ENCODE results near the gene TMEM121B. TPM values are rescaled to one million over a fixed set of nuclear protein-coding genes. Genes with fewer than 3 reads are reported as not detected.

The TMEM121B gene
- total and polyA plus RNA-seq, 2 of the 13 experiments (the other 11 are each of a cell fraction or from before 2014, with no cell fraction given) = not detected

DNA sequence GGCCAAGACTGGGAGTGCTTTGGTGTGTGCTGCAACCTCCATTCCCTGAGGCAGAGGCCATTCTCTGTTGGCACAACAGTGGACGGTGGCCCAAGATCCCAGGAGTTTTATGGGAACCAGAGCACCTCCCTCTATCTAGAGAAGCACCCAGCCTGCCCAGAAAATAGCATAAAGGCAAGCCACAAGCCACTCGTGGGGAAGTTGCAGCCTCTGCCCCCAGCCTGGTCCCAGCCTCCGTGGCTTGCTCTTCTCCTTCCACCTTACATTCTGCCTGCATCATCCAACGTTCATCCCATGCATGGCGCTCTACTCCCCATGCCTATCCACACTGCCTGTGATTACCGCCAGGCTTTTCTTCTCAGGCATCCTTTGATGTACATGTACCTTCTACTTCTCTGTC lies 20.5 kb downstream of the TMEM121B start:
- Histone ChIP-seq H3K4me3 (replicated peaks in 1 of 3; ENCODE audit: insufficient read depth in 1 of 3, low read depth in 2 of 3, low read length in 3 of 3) (no peak overlapping the region), H3K9me3 (ENCODE audit: low read length) (no peaks in the 10 kb centered on the region), H2AFZ (ENCODE audit: low read length) (no peak overlapping the region), H3K4me1 (ENCODE audit: insufficient read depth, low read length) (no peaks in the 10 kb centered on the region), H3K36me3 (replicated peaks in 1 of 2; ENCODE audit: control insufficient read depth in 1 of 2, insufficient read depth in 2 of 2, low read length in 2 of 2) (peaks cover 6 to 30% of the 10 kb centered on the region in 2 experiments; a peak in 3 of 5 replicates), H3K27ac (ENCODE audit: extremely low read length, insufficient read depth, low read length) (no peak overlapping the region), H3K4me2 (ENCODE audit: low read depth, low read length) (no peak overlapping the region), H3K79me2 (ENCODE audit: insufficient read depth, low read length) (no peaks in the 10 kb centered on the region), H3K27me3 (ENCODE audit: control insufficient read depth in 1 of 2, insufficient read depth in 2 of 2, low read length in 2 of 2) (no peaks in the 10 kb centered on the region), H3K9ac (ENCODE audit: insufficient read depth, low read depth, low read length) (no peak overlapping the region), H4K20me1 (ENCODE audit: insufficient read depth, low read length) (no peaks in the 10 kb centered on the region)
- DNase-seq (ENCODE audit: low spot score) (no peak), ATAC-seq (no peak), FAIRE-seq (no peak)
- ChIA-PET CTCF (ENCODE audit: low intra/inter-chr PET ratio, low total read pairs) (no interaction called here), POLR2A (no interaction called here)
- WGBS (ENCODE audit: low lambda C conversion rate) = 94% methylated on average over 3 of the region's 6 CpGs
- intact Hi-C loops (cut with micrococcal nuclease; ENCODE audit: unreplicated experiment) (no loop called here), in situ Hi-C loops (cut with HindIII; ENCODE audit: extremely low pct_ligation_motif_present, low pct_unique_long_range_greater_than_20kb) (no loop called here)
- BruUV-seq (replicated peaks) = no TSS peak
- no peak for TF ChIP-seq ZNF552 (CRISPR knock-in tag; IDR thresholded peaks at IDR 0.05; ENCODE audit: borderline replicate concordance)
- TF ChIP-seq ZNF577 (CRISPR knock-in tag; IDR thresholded peaks at IDR 0.05; ENCODE audit: borderline replicate concordance, low read depth) = no peak
- no peak for TF ChIP-seq FOXP1 (IDR thresholded peaks at IDR 0.05)
- TF ChIP-seq FOXP1 (CRISPR knock-in tag; IDR thresholded peaks at IDR 0.05) = no peak
- no peak for TF ChIP-seq NCOA1 (CRISPR knock-in tag; IDR thresholded peaks at IDR 0.05)
- no peak for TF ChIP-seq RORA (CRISPR knock-in tag; IDR thresholded peaks at IDR 0.05)
- TF ChIP-seq MED8 (CRISPR knock-in tag; IDR thresholded peaks at IDR 0.05; ENCODE audit: insufficient replicate concordance) = no peak
- no peak for TF ChIP-seq DBP (CRISPR knock-in tag; IDR thresholded peaks at IDR 0.05; ENCODE audit: not compliant biosample characterization)
- TF ChIP-seq TAF1 (CRISPR knock-in tag; IDR thresholded peaks at IDR 0.05) = no peak
- no peak for TF ChIP-seq PRPF4 (IDR thresholded peaks at IDR 0.05; ENCODE audit: low read depth, low read length, poor library complexity, severe bottlenecking)
- no peak for TF ChIP-seq MYC (CRISPR knock-in tag; IDR thresholded peaks at IDR 0.05; ENCODE audit: borderline replicate concordance)
- TF ChIP-seq NKX3-1 (CRISPR knock-in tag; IDR thresholded peaks at IDR 0.05) = no peak
